ENCODE results near the gene EPS8L2. TPM values are rescaled to one million over a fixed set of nuclear protein-coding genes. Genes with fewer than 3 reads are reported as not detected.
A peak's percentile ranks its signal among the peaks of the same experiment; 100 is the strongest.

The EPS8L2 gene
- total RNA-seq, 2 donors from 2014 or later = 4.7 to 7.5 TPM

DNA sequence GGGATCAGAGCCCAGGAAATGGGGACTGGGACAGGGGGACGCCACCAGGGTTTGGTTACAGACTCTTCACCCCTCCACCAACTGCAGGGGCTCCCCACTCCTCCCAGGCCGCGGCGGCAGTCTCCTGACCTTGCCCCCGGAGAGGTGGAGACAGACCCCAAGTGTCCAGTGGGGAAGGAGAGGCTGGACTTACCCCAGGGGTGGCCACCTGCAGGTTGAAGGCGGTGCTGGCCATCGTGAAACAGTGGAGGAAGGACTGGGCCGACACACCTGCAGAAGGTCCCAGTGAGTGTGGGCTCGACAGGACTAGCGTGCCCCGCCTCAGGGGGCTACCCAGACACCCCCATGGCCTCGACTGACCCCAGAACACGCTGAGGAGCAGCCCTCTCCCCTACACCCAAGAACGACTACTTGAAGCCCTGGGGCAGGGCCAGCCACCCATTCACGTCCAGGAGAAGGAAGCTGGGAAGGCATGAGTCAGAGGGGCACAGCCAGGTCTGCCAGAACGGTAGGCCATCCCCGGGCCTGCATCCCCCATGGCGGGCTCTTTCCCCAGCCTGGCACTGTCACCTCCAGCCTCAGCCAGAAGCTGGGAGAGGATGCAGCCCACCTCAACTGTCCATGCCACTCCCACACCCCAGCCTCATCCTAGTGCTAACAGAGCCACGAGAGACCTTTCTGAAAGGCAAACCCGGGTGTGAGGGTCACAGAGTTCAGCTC lies 69.0 kb downstream of the EPS8L2 start:
- Histone ChIP-seq H3K4me3 (no peak overlapping the region), H3K27me3 (no peaks in the 10 kb centered on the region), H3K4me1 (peaks cover 0 to 32% of the 10 kb centered on the region in 2 donors), H3K36me3 (peaks cover 23% of the 10 kb centered on the region), H3K9me3 (no peaks in the 10 kb centered on the region), H3K27ac (no peak overlapping the region)
- TF ChIP-seq CTCF (IDR thresholded peaks at IDR 0.05) = no peak
- no peak for DNase-seq (ENCODE audit: low spot score)

- H3K27me3 ChIP-seq = no peaks in the 10 kb centered on the region
- no peak for DNase-seq (ENCODE audit: low spot score)
- no peaks in the 10 kb centered on the region for H3K9me3 ChIP-seq
- peak overlapping the region in 1 of 2 donors; percentile 89 for H3K27ac ChIP-seq
- peak overlapping the region; percentile 91 to 93 for H3K4me3 ChIP-seq
- peaks cover 0 to 32% of the 10 kb centered on the region in 2 donors for H3K4me1 ChIP-seq
- no peak for TF ChIP-seq CTCF (IDR thresholded peaks at IDR 0.05)
- H3K36me3 ChIP-seq = peaks cover 14% of the 10 kb centered on the region
Observed at GRCh38 chr11:776263-776560, 70.2 kb downstream of the EPS8L2 start.

- Histone ChIP-seq H3K36me3 (peaks cover 9% of the 10 kb centered on the region), H3K27ac (peak overlapping the region; percentile 82 to 89), H3K4me3 (peak overlapping the region; percentile 91 to 93), H3K27me3 (no peaks in the 10 kb centered on the region), H3K9me3 (no peaks in the 10 kb centered on the region), H3K4me1 (peaks cover 0 to 32% of the 10 kb centered on the region in 2 donors)
- no peak for TF ChIP-seq CTCF (IDR thresholded peaks at IDR 0.05)
- no peak for DNase-seq (ENCODE audit: low spot score)
Observed at GRCh38 chr11:776561-777287, 70.7 kb downstream of the EPS8L2 start.

Other genes starting within 250 kb of the EPS8L2 start
- 100 to 1,000 TPM; 185 to 248 TPM for gene RNH1, start 199.0 kb upstream of the EPS8L2 start, total RNA-seq
- gene HRAS, start 170.7 kb upstream of the EPS8L2 start, total RNA-seq = 10 to 100 TPM; 31.7 to 48.1 TPM
- gene LRRC56, start 168.7 kb upstream of the EPS8L2 start, total RNA-seq = under 1 TPM; 0.12 to 0.15 TPM
- gene LMNTD2, start 145.5 kb upstream of the EPS8L2 start, total RNA-seq = under 1 TPM; 0.33 to 0.86 TPM
- 10 to 100 TPM in 1 of 2 donors, 1 to 10 TPM in 1; 8.5 to 13.0 TPM for gene RASSF7, start 145.3 kb upstream of the EPS8L2 start, total RNA-seq
- 10 to 100 TPM; 12.4 to 14.2 TPM for gene PHRF1, start 129.8 kb upstream of the EPS8L2 start, total RNA-seq
- gene IRF7, start 90.3 kb upstream of the EPS8L2 start, total RNA-seq = 10 to 100 TPM in 1 of 2 donors, 1 to 10 TPM in 1; 9.6 to 14.9 TPM
- gene CDHR5, start 81.3 kb upstream of the EPS8L2 start, total RNA-seq = not detected
- not detected for gene SCT, start 79.0 kb upstream of the EPS8L2 start, total RNA-seq
- not detected for gene DRD4, start 69.0 kb upstream of the EPS8L2 start, total RNA-seq
- gene DEAF1, start 11.0 kb upstream of the EPS8L2 start, total RNA-seq = 10 to 100 TPM; 15.5 to 26.6 TPM
- 10 to 100 TPM; 12.5 to 20.7 TPM for gene TMEM80, start 10.4 kb upstream of the EPS8L2 start, total RNA-seq
- gene TALDO1, start 41.2 kb downstream of the EPS8L2 start, total RNA-seq = 100 to 1,000 TPM in 1 of 2 donors, 10 to 100 TPM in 1; 90.3 to 111 TPM
- gene GATD1, start 71.3 kb downstream of the EPS8L2 start, total RNA-seq = 10 to 100 TPM; 13.3 to 29.8 TPM
- 1 to 10 TPM in 1 of 2 donors, not detected in 1; 1.1 TPM for gene CEND1, start 83.9 kb downstream of the EPS8L2 start, total RNA-seq
- 1 to 10 TPM; 2.7 to 5.6 TPM for gene SLC25A22, start 92.0 kb downstream of the EPS8L2 start, total RNA-seq
- gene PIDD1, start 99.0 kb downstream of the EPS8L2 start, total RNA-seq = 10 to 100 TPM in 1 of 2 donors, 1 to 10 TPM in 1; 6.0 to 12.1 TPM
- gene RPLP2, start 103.7 kb downstream of the EPS8L2 start, total RNA-seq = 100 to 1,000 TPM; 145 to 384 TPM
- gene PNPLA2, start 112.7 kb downstream of the EPS8L2 start, total RNA-seq = 100 to 1,000 TPM in 1 of 2 donors, 10 to 100 TPM in 1; 94.4 to 123 TPM
- 10 to 100 TPM; 15.6 to 29.7 TPM for gene CRACR2B, start 121.7 kb downstream of the EPS8L2 start, total RNA-seq
- gene CD151, start 126.7 kb downstream of the EPS8L2 start, total RNA-seq = 100 to 1,000 TPM; 322 to 710 TPM
- 100 to 1,000 TPM in 1 of 2 donors, 10 to 100 TPM in 1; 54.5 to 132 TPM for gene POLR2L, start 136.3 kb downstream of the EPS8L2 start, total RNA-seq
- 10 to 100 TPM; 37.2 to 81.0 TPM for gene TSPAN4, start 136.6 kb downstream of the EPS8L2 start, total RNA-seq
- 10 to 100 TPM; 46.9 to 78.7 TPM for gene CHID1, start 204.6 kb downstream of the EPS8L2 start, total RNA-seq
- gene AP2A2, start 219.6 kb downstream of the EPS8L2 start, total RNA-seq = 10 to 100 TPM; 28.8 to 41.7 TPM